Chondrocyte (in vitro differentiated cells): Measurements from ENCODE around the gene FMNL2. TPM values are rescaled to one million over a fixed set of nuclear protein-coding genes. Genes with fewer than 3 reads are reported as not detected.

ENCODE experiments used
- DNase-seq: peaks from one replicate; pipeline ENCODE4 v3.0.0; 2021; ENCODE audit warnings: mixed read lengths, low spot score
- H3K27ac Mint-ChIP-seq: one replicate; pipeline ENCODE4 v1.8.0; 2021; ENCODE audit warnings: mild to moderate bottlenecking, moderate library complexity, mixed read lengths; ENCODE audit not compliant: unreplicated experiment
- H3K27me3 Mint-ChIP-seq: 2 replicates; pipeline ENCODE4 v1.8.0; 2021; ENCODE audit warnings: low read depth, mixed read lengths
- H3K36me3 Mint-ChIP-seq: 2 replicates; pipeline ENCODE4 v1.8.0; 2021; ENCODE audit warnings: low read depth, mixed read lengths
- H3K4me1 Mint-ChIP-seq: 2 replicates; pipeline ENCODE4 v1.8.0; 2021; ENCODE audit warnings: low read depth, mild to moderate bottlenecking, mixed read lengths
- H3K4me3 Mint-ChIP-seq: one replicate; pipeline ENCODE4 v1.8.0; 2021; ENCODE audit warnings: mild to moderate bottlenecking, moderate library complexity, mixed read lengths; ENCODE audit not compliant: unreplicated experiment
- H3K9me3 Mint-ChIP-seq: 2 replicates; pipeline ENCODE4 v1.8.0; 2021; ENCODE audit warnings: low read depth, mixed read lengths
- CTCF ChIP-seq: fragments of 200-600 bp; sonication (generic); IDR thresholded peaks from 2 replicates; pipeline ENCODE4 v1.5.0; 2021; ENCODE audit warnings: antibody characterized with exemption, mild to moderate bottlenecking, moderate library complexity
- total RNA-seq: library from RNA; stranded (reverse); gene quantifications from 3 replicates; pipeline ENCODE4 v1.2.1, GENCODE V29; 2021

The FMNL2 gene
- total RNA-seq, 1 donor from 2014 or later: 33.9 TPM

DNA sequence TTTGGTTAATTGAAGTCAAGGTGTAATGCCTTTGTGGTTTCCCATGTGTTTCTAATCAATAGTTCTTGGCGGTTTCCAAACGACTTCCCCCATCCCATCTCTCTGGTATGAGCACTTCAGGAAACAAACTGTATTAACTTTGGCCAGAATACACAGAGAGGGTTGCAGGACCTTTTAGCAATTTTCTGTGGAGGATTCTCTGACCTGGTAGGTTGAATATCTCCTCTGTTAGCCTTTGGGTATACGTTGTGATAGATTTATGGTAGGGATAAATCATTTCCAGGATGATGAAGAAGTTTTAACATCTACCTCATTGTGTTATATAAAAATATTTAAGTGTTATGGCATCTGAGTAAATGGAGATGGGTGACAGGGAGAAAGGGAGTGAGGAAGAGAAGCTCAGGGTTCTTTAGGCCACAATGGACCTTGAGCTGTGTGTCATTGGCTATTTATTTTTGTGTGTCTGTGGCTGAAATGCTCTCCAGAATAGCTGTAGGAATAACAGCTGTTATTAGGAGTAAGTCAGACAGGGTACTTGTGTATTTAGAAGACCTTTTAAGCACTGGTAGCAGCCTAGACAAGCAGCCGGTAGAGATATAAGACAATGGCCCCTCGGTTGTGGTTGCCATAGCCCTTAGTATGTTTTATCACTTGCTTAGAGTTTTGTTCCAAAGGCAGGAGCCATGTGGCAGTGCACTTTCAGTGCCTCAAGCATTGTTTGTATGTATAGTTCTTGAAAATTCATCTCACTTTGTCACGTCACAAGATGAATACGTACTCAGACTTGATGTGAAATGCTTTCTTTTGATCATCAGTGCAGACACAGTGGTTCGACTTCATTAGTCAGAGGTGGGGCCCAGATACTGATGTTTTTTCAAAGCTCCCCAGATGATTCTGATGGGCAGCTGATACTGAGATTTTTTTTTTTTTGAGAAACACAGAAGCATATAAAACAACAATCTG, 91.1 kb downstream of the FMNL2 start:
- Mint-ChIP-seq H3K36me3 (no peaks in the 10 kb centered on the region), H3K27me3 (no peaks in the 10 kb centered on the region), H3K4me3 (no peak overlapping the region), H3K9me3 (no peaks in the 10 kb centered on the region), H3K27ac (no peak overlapping the region), H3K4me1 (peaks cover 33% of the 10 kb centered on the region)
- DNase-seq: no peak
- TF ChIP-seq CTCF: no peak

- Mint-ChIP-seq H3K4me1 (peaks cover 25% of the 10 kb centered on the region), H3K27ac (no peak overlapping the region), H3K9me3 (no peaks in the 10 kb centered on the region), H3K36me3 (no peaks in the 10 kb centered on the region), H3K4me3 (no peak overlapping the region), H3K27me3 (no peaks in the 10 kb centered on the region)
- no peak for DNase-seq
- TF ChIP-seq CTCF: no peak
Measured at GRCh38 chr2:152426801-152427200, 91.8 kb downstream of the FMNL2 start.

GRCh38 chr2:152427902-152428301, 92.9 kb downstream of the FMNL2 start:
- Mint-ChIP-seq H3K9me3 (no peaks in the 10 kb centered on the region), H3K36me3 (no peaks in the 10 kb centered on the region), H3K4me1 (peaks cover 24% of the 10 kb centered on the region), H3K27ac (no peak overlapping the region), H3K4me3 (no peak overlapping the region), H3K27me3 (no peaks in the 10 kb centered on the region)
- no peak for DNase-seq
- TF ChIP-seq CTCF: no peak

DNA sequence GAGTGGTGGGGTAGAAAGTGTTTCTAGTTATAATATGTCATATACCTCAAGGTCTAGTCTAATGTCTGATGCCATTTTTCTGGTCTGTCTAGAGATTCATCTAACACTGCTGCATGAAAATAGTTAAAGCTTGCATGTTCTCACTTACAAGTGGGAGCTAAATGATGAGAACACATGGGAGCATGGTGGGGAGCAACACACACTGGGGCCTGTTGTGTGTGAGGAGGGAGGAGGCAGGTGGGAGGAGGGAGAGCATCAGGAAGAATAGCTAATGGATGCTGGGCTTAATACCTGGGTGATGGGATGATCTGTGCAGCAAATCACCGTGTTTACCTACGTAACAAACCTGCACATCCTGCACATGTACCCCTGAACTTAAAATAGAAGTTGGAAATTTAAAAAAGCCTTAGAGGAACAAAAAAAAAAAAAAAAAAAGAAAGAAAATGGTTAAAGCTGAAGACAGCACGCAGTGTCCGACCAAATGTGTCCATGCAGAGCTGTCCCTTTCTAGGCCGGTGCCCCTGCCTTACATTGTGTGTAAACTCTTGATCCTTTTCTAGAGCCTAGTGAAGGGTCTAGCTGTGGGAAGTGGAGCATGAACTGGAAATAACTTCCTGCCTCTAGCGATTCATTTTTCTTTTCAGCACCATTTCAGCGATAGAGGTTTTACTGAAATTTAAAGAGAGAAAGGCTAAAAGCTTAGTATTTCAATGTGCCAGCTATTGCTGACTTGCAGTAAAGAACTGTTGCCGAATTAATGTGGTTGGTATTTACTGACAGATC, 94.0 kb downstream of the FMNL2 start:
- H3K9me3 Mint-ChIP-seq: no peaks in the 10 kb centered on the region
- no peak for TF ChIP-seq CTCF
- peaks cover 24% of the 10 kb centered on the region for H3K4me1 Mint-ChIP-seq
- H3K27me3 Mint-ChIP-seq: no peaks in the 10 kb centered on the region
- H3K27ac Mint-ChIP-seq: no peak overlapping the region
- H3K36me3 Mint-ChIP-seq: no peaks in the 10 kb centered on the region
- DNase-seq: no peak
- H3K4me3 Mint-ChIP-seq: no peak overlapping the region

GRCh38 chr2:152430876-152431275, 95.9 kb downstream of the FMNL2 start:
- no peaks in the 10 kb centered on the region for H3K27me3 Mint-ChIP-seq
- H3K4me1 Mint-ChIP-seq: peaks cover 22% of the 10 kb centered on the region
- H3K27ac Mint-ChIP-seq: no peak overlapping the region
- no peak overlapping the region for H3K4me3 Mint-ChIP-seq
- H3K9me3 Mint-ChIP-seq: no peaks in the 10 kb centered on the region
- no peak for TF ChIP-seq CTCF
- no peaks in the 10 kb centered on the region for H3K36me3 Mint-ChIP-seq
- no peak for DNase-seq
